NOMO-1 treated with dmso at 0.1 percent for 144 hours (cell line): ENCODE measurements around the gene BNIP1.

Source experiments
- DNase-seq: peaks from one replicate; lab custom pipeline; 2025; ENCODE audit not compliant: unreplicated experiment; lab: John Stamatoyannopoulos, UW

Gene BNIP1

DNA sequence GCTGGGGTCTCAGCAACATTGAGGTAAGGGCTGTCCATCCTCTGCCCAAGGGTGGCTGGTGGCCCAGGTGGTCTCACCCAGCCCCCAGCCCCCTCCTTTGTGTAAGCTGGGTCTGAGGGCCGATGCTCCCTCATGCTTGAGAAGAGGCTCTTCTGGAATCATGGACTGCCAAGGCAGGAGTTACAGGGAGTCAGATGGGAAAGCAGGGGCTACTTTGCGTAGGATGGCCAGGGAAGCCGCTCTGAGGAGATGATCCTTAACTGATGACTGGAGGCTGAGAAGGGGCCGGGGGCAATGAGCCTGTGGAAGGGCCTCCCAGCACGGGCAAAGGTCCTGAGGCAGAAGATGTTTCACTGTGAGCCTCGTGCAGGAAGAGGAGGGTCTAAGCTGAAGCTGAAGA is 67.0 kb downstream of the BNIP1 start:
- DNase-seq = no peak

DNA sequence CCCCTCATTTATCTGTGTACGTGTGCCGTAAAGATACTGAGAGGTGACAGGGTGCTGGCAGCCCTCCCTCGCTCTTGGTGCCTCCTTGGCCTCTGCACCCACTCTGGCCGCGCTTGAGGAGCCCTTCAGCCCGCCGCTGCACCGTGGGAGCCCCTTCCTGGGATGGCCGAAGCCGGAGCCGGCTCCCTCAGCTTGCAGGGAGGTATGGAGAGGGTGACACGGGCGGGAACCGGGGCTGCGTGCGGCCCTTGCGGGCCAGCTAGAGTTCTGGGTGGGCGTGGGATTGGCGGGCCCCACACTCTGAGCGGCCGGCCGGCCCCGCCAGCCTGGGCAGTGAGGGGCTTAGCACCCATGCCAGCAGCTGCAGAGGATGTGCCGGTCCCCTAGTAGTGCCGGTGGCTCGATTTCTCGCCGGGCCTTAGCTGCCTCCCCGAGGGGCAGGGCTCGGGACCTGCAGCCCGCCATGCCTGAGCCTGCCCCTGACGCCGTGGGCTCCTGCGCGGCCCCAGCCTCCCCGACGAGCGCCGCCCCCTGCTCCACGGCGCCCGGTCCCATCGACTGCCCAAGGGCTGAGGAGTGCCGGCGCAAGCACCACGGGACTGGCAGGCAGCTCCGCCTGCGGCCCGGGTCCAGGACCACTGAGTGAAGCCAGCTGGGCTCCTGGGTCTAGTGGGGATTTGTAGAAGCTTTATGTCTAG is 69.1 kb downstream of the BNIP1 start:
- DNase-seq = no peak
